ENCODE data around the gene DOP1B. TPM values are rescaled to one million over a fixed set of nuclear protein-coding genes. Genes with fewer than 3 reads are reported as not detected.
A peak's percentile ranks its signal among the peaks of the same experiment; 100 is the strongest.

DOP1B gene
- total and polyA plus RNA-seq, 2 of the 4 experiments (the other 2 are of a cell fraction), result 8.8 to 13.0 TPM

GRCh38 chr21:36200081-36200561 lies 43.5 kb downstream of the DOP1B start:
- Histone ChIP-seq H3K18ac (ENCODE audit: low read depth, low read length) (no peak overlapping the region), H3K14ac (replicated peaks; ENCODE audit: low read depth, low read length) (no peak overlapping the region), H3K4me2 (ENCODE audit: low read depth, low read length) (no peak overlapping the region), H3K79me1 (ENCODE audit: low read depth in 1 of 2, low read length in 2 of 2) (peaks cover 6 to 41% of the 10 kb centered on the region in 2 experiments), H3K4me1 (ENCODE audit: control insufficient read depth, insufficient read depth, low read length) (peaks cover 16% of the 10 kb centered on the region), H3K4me3 (ENCODE audit: insufficient read depth, low read depth, low read length) (no peak overlapping the region), H3K27me3 (ENCODE audit: control insufficient read depth, insufficient read depth, low read length) (no peaks in the 10 kb centered on the region), H3K56ac (ENCODE audit: extremely low read depth, insufficient read depth, low read length) (no peak overlapping the region), H3K23ac (ENCODE audit: low read depth, low read length) (no peak overlapping the region), H3K9me3 (ENCODE audit: control insufficient read depth, insufficient read depth, low read length) (no peaks in the 10 kb centered on the region), H3K4ac (ENCODE audit: low read depth, low read length) (no peak overlapping the region), H2AFZ (replicated peaks; ENCODE audit: low read length, poor library complexity) (no peak overlapping the region), H3K9me1 (ENCODE audit: insufficient read depth, low read length) (peaks cover 18% of the 10 kb centered on the region), H2AK5ac (ENCODE audit: low read depth, low read length) (no peak overlapping the region), H2BK20ac (ENCODE audit: low read depth, low read length) (no peak overlapping the region), H4K5ac (ENCODE audit: low read depth, low read length) (no peak overlapping the region), H4K91ac (ENCODE audit: insufficient read depth, low read depth, low read length) (no peak overlapping the region), H2BK15ac (ENCODE audit: low read depth, low read length) (no peak overlapping the region), H2BK120ac (ENCODE audit: low read depth, low read length) (no peak overlapping the region), H3K27ac (ENCODE audit: insufficient read depth, low read length) (no peak overlapping the region), H4K20me1 (ENCODE audit: insufficient read depth, low read length) (no peaks in the 10 kb centered on the region), H2AK9ac (replicated peaks; ENCODE audit: low read depth, low read length, poor library complexity) (peak overlapping the region; percentile 53), H3K9ac (ENCODE audit: low read depth, low read length) (no peak overlapping the region), H2BK5ac (ENCODE audit: low read depth, low read length, poor library complexity, severe bottlenecking) (no peak overlapping the region), H4K8ac (ENCODE audit: low read depth in 2 of 2, low read length in 2 of 2) (no peak overlapping the region), H3K36me3 (ENCODE audit: control insufficient read depth, insufficient read depth, low read length) (no peaks in the 10 kb centered on the region)
- ATAC-seq (ENCODE audit: low read depth) (no peak), DNase-seq (no peak)
- no TSS peak for BruUV-seq (replicated peaks)
- POLR2A ChIA-PET (ENCODE audit: unreplicated experiment), result no interaction called here
- 95% methylated on average over 20 of the region's 23 CpGs; no CpG with 5 or more reads in 1 of the 2 experiments for WGBS, 2 experiments (ENCODE audit: extremely low coverage in 2 of 2, insufficient read length in 1 of 2)
- no peak for TF ChIP-seq MAZ (IDR thresholded peaks at IDR 0.05; ENCODE audit: borderline replicate concordance, low read depth, low read length)
- no peak for TF ChIP-seq RAD21 (IDR thresholded peaks at IDR 0.05; ENCODE audit: low read length)
- no peak for TF ChIP-seq NFE2L2 (IDR thresholded peaks at IDR 0.05; ENCODE audit: low read depth, low read length)
- TF ChIP-seq SMC3 (IDR thresholded peaks at IDR 0.05; ENCODE audit: low read depth, low read length), result no peak
- no peak for TF ChIP-seq CTCF (conservative IDR thresholded peaks at IDR 0.05; ENCODE audit: low read depth, low read length)
- no peak for TF ChIP-seq BHLHE40 (IDR thresholded peaks at IDR 0.05; ENCODE audit: low read depth, low read length)
- TF ChIP-seq CEBPB (IDR thresholded peaks at IDR 0.05; ENCODE audit: low read depth, low read length), result peak; percentile 30; the same call in 1 of the 2 replicates
- dilution Hi-C loops (cut with HindIII; ENCODE audit: low sequenced_read_pairs, unreplicated experiment), result no loop called here
- intact Hi-C loops (cut with micrococcal nuclease), result no loop called here
- CTCF ChIA-PET, result no interaction called here
- in situ Hi-C loops (cut with MboI; ENCODE audit: low sequenced_read_pairs), result loop anchor here (10.0 kb wide), 1 partner anchor 45 kb away; the partner anchor contains the start of gene DOP1B

Data from IMR-90 (cell line).